Activated CD4-positive, alpha-beta T cell treated with anti-CD3 and anti-CD28 coated beads, Interleukin-2, Interleukin-4, amounts not matched to agents 100 ng/mL and 50 ng/mL, durations not matched to agents 16 hours and 8 hours (primary cell): ENCODE measurements around the gene MRPS6.

Experiments
- DNase-seq: peaks from one replicate; pipeline ENCODE4 v3.0.0-alpha.2; 2020; ENCODE audit warnings: low spot score

The MRPS6 gene

GRCh38 chr21:34071683-34072082 lies 1.7 kb upstream of the MRPS6 start:
- DNase-seq = no peak

GRCh38 chr21:34072145-34073031 lies 990 bp upstream of the MRPS6 start:
- no peak for DNase-seq

DNA sequence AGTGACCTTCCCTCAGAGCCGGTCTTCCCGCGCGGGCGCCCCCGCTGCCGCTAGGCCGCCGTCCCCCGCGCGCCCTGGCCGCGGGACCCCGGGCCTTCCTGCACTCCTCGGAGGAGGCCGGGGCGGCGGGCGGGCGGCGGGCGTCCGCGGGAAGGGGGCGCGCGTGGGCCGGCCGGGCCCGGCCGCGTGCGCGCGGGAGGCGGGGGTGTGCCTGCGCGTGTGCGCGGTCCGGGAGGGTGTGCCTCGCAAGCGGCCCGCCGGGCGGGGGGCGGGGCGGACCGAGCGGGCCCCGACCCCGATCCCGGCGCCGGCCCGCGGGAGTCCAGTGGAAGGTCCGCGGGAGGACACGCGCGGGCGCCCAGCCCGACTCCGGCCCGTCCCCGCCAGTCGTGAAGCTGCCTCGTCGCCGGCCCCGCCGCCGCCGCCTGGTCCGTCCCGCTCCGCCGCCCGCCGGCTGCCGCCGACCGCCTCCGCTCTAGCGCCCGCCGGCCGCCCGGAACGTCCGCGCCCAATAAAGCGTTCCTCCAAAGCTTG lies 438 bp downstream of the MRPS6 start:
- peak; percentile 21 for DNase-seq

DNA sequence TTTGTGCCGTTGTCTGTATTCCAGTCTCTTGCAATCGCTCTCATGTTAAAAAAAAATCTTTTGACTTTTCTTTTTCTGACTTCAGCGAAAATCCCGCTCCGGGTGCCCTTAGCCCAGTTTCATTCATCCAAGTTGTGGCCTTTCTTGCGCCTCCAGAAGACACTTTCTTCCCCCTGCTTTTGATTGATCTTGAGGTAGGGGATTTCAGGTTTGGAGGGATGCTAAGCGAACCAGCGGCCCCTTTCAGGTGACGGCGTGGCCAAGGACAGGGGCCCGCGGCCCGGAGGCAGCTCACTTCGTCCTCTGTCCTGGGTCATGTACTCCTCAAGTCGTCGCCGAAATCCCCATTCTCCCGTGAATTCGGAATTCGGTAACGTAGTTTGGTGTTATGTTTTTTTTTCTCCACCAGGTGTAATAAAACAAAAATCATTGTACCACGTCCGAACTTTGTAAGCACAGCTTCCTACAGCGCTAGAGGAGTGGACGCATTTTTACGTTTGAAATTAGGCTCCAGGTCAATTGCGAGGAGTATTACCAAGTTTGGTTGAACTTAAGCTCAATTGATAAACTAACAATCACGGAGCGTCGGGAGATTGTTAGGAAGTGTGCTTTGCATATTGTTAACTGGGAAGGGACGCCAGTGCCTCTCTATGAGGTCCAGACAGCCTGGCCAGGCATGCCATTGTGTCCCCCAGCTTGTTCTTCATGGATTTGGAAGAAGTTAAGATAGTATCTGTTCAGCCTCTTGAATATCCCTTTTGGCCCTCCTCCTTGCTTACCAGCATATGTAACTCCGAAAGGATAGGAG lies 1.1 kb downstream of the MRPS6 start:
- DNase-seq = no peak

DNA sequence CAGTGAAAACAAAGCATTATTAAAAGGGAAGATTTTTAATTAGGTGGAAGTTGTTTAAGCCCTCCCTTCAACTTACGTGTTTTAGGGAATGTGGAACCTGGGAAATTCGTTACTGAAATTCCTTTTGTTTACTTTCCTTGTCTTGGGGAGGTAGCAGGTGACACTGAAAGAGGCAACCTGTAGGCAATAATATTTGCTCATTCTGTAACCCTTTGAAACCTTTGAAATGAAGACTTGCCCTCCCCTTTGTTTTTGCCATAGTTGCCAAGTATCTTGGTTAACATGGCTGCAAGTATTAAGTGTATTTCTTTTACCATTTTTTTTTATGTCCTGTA lies 1.7 kb downstream of the MRPS6 start:
- no peak for DNase-seq

DNA sequence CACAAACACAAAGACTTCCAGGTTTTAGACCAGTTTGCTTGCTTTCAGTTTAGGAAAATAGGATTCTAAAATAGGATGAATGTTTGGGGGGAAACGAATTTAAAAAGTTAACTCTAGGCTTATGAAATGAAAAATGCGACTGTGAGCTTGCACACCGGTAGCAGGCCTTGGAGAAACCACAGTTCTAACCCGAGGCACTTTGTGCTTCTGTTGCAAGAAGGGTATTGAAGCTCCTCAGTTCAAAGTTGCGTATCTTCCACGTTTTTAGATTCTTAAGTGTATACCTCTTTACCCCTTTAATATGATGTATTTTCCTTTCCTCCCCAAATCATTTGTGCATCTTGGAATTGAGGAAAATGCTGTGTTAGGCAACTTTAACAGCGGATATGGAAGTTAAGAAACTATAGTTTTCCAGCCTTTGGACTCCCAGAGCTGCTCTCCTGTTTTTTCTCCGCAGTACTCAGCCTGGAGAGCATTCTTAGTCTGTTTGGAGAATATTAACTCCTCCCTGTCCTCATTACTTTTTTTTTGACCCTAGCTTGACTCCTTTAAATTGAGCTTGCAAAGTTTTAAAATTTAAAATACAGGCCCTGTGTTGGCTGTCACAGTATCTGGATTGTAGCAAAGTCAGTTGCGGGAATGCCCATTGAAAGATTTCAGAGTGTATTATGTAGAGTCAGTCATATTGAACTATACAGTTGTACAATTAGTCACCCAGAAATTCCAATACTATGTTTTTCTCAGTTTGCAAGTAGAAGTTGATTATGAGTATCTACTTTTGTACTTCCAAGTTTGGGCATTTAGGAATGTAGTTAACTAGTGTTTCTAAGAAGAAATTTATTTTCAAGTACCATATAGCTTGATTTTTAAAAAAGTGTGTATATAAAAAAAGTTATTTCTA lies 2.6 kb downstream of the MRPS6 start:
- peak; percentile 14 for DNase-seq

DNA sequence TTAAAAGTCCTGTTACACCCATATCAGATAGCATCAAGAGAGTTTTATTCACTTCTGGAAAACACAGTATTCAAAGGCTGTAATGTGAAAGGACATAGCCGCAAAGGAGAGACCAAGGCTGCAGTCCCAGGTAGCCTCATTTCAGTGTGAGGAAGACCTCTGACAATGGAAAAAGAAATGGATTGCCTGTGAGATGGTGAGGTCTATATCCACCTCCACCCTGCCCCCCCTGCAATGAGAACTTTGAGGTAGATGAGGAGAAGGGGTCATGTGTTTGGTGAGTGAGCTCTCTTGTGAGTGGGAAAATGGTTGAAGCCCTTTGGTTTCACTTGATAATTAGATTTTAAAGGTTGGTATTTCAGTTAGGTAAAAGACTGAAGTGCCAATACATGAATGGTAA lies 3.5 kb downstream of the MRPS6 start:
- DNase-seq = no peak

- no peak for DNase-seq
Observed at GRCh38 chr21:34077888-34078287, 4.5 kb downstream of the MRPS6 start.

DNA sequence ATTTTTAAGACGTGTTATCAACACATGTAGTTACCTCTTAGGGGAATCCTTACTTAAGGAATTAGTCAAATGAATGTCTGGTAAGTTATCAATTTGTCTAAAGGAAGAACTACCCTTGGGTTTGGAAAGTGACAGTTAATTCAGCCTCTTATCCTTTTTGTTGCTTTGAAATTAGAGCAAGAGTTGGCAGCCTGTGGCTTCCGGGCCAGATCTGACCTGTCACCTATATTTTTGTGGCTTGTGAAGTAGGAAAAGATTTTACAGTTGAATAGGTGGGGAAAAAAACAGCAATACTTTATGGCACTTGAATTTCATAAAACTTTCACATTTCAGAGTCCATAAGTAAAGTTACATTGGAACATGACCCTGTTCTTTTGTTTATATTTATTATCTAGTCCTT lies 5.5 kb downstream of the MRPS6 start:
- peak; percentile 46 for DNase-seq

- DNase-seq = no peak
Observed at GRCh38 chr21:34080710-34081109, 7.3 kb downstream of the MRPS6 start.

GRCh38 chr21:34082769-34083168 lies 9.4 kb downstream of the MRPS6 start:
- no peak for DNase-seq

DNA sequence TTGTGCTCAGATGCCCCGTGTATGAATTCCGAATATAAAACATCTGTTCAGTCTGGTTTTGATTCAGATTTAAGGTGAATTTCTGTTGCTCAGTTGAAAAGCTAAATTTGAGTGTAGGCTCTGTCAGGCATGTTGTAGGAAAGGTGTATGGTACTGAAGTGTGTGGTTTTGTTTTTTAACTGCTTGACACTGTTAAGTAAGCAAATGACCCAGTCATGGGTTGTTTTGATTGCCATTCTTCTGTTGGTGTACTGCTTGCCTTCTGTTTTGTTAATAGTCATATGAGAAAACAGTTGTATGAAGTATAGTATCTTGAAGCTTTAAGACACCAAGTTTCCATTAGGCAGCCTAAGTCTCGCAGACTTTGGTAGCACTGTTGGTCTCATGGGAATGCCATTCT lies 10.0 kb downstream of the MRPS6 start:
- no peak for DNase-seq

- DNase-seq = peak; percentile 24
Observed at GRCh38 chr21:34085129-34085528, 11.8 kb downstream of the MRPS6 start.

- DNase-seq = peak; percentile 23
Observed at GRCh38 chr21:34086887-34087306, 13.5 kb downstream of the MRPS6 start.

DNA sequence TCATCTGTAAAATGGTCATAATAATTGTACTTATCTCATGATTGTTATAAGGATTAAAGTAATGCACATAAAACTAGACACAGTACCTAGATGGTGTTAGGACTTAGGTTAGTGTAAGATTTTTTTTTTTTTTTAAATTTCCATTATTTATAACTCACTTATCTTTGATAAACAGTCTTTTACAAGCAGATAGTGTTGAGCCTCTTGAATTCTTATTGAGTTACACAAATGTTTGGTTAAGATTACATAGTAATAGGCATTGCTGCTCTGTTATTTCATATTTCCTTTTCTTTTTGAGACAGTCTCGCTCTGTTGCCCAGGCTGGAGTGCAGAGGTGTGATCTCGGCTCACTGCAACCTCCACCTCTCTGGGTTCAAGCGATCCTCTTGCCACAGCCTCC lies 15.4 kb downstream of the MRPS6 start:
- DNase-seq = no peak

DNA sequence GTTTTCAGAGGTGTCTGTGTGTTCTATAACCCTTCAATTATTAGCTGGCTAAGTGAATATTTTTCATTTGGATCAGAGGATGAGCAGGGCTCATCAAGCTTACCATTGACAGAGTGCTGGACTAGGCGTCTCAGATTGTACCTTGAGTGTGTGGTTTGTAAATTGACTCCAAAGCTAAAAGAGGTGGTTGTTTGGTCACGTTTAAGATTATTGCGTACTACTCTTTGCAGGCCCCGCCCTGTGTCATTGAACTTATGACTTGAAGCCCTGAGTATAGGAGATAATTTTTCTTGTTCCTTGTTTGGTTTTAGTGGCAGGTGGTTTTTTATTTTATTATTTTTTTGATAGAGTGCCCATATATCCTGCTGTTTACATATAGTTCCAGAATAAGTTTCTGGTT lies 17.7 kb downstream of the MRPS6 start:
- DNase-seq = no peak

- DNase-seq = no peak
Observed at GRCh38 chr21:34091607-34092006, 18.2 kb downstream of the MRPS6 start.

GRCh38 chr21:34092262-34092921 lies 19.0 kb downstream of the MRPS6 start:
- no peak for DNase-seq

GRCh38 chr21:34093083-34093482 lies 19.7 kb downstream of the MRPS6 start:
- no peak for DNase-seq

DNA sequence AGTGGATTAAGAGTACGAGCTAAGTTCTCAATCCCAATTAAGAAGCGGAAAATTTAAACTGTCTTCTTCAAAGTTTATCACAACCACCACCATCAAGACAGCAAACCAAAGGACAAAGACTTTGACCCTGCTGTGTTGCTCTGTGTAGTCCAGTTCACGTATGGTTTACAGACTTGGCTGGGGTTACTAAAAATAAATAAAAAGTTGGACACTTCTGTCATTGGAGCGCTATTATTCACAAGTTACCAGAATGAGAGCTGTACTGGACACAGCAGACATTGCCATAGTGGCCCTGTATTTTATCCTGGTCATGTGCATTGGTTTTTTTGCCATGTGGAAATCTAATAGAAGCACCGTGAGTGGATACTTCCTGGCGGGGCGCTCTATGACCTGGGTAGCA lies 21.6 kb downstream of the MRPS6 start:
- no peak for DNase-seq

- no peak for DNase-seq
Observed at GRCh38 chr21:34097442-34097841, 24.1 kb downstream of the MRPS6 start.

- DNase-seq = no peak
Observed at GRCh38 chr21:34100337-34100736, 27.0 kb downstream of the MRPS6 start.
